H1 (cell line): ENCODE measurements around the gene KCNJ2. TPM values are rescaled to one million over a fixed set of nuclear protein-coding genes. Genes with fewer than 3 reads are reported as not detected.

Source experiments
- HDAC6 ChIP-seq: IDR thresholded peaks from one replicate; pipeline ENCODE4 v1.7.1; 2012; ENCODE audit warnings: low read depth, mild to moderate bottlenecking, inconsistent platforms, low read length, moderate library complexity
- JUND ChIP-seq: IDR thresholded peaks from 2 replicates; pipeline ENCODE4 v1.6.1; 2011; ENCODE audit warnings: mild to moderate bottlenecking, improper control_type of control experiment, low read length
- MAFK ChIP-seq: IDR thresholded peaks from 2 replicates; pipeline ENCODE4 v1.6.1; 2012; ENCODE audit warnings: low read depth, mild to moderate bottlenecking, improper control_type of control experiment, low read length
- RFX5 ChIP-seq: IDR thresholded peaks from 2 replicates; pipeline ENCODE4 v1.6.1; 2011; ENCODE audit warnings: low read depth, low read length, improper control_type of control experiment, borderline replicate concordance
- SP2 ChIP-seq: IDR thresholded peaks from 2 replicates; pipeline ENCODE4 v1.6.1; 2012; ENCODE audit warnings: mild to moderate bottlenecking, low read length, inconsistent platforms
- SP4 ChIP-seq: IDR thresholded peaks from 2 replicates; pipeline ENCODE4 v1.6.1; 2012; ENCODE audit warnings: low read length, inconsistent platforms
- polyA plus RNA-seq, 7 experiments: library from polyadenylated mRNA; depleted of rRNA in 3 of 7; stranded (reverse) in 5 of 7; unstranded in 2 of 7; fragments of >200 nt in 5 of 7; fragments of 200-250 nt in 2 of 7; gene quantifications; 1 replicate in 5 of 7; 2 replicates in 1 of 7; 4 replicates in 1 of 7; pipeline versions ENCODE4 v1.2.1 to v1.2.3, GENCODE V29; 2011 to 2013; ENCODE audit warnings: missing spikeins in 2 of 7, mixed read lengths in 2 of 7
- total RNA-seq: library from RNA; stranded (reverse); fragmentation: NEBNext Ultra II Directional; extraction: Animal tissue kit (Norgen Biotek cat#: 25700); gene quantifications from 2 replicates; pipeline ENCODE4 v1.2.1, GENCODE V29; 2021

KCNJ2 gene
- total and polyA plus RNA-seq, 2 of the 8 experiments (the other 6 are each of a cell fraction or from before 2014, with no cell fraction given) = 0.23 to 0.76 TPM

- no peak for TF ChIP-seq MAFK
- no peak for TF ChIP-seq HDAC6
- TF ChIP-seq SP2 = no peak
- no peak for TF ChIP-seq RFX5
- no peak for TF ChIP-seq SP4
- no peak for TF ChIP-seq JUND
These were observed 44.6 kb upstream of the KCNJ2 start (continued) for GRCh38 chr17:70124723-70125122.
